AG09309 (cell line): ENCODE measurements around the gene OBP2B.

Experiments
- DNase-seq: peaks from one replicate; pipeline ENCODE4 v3.0.0-alpha.2; 2010; ENCODE audit warnings: low read depth
- H3K4me3 ChIP-seq: 2 replicates; pipeline ENCODE4 v1.5.1; 2011; ENCODE audit warnings: mild to moderate bottlenecking, low read depth, low read length, moderate library complexity; ENCODE audit not compliant: control insufficient read depth
- CTCF ChIP-seq: IDR thresholded peaks from 2 replicates; pipeline ENCODE4 v1.5.1; 2011; ENCODE audit warnings: mild to moderate bottlenecking, low read depth, low read length, inconsistent platforms; ENCODE audit not compliant: insufficient read depth, control insufficient read depth; ENCODE audit errors: missing control alignments

The OBP2B gene

GRCh38 chr9:133204993-133205336 is 4.1 kb downstream of the OBP2B start:
- no peak for DNase-seq
- no peak overlapping the region for H3K4me3 ChIP-seq
- no peak for TF ChIP-seq CTCF

- H3K4me3 ChIP-seq, result no peak overlapping the region
- DNase-seq, result no peak
- no peak for TF ChIP-seq CTCF
Observed at GRCh38 chr9:133204335-133204992, 4.6 kb downstream of the OBP2B start.

GRCh38 chr9:133203506-133204075 is 5.5 kb downstream of the OBP2B start:
- H3K4me3 ChIP-seq, result no peak overlapping the region
- DNase-seq, result no peak
- no peak for TF ChIP-seq CTCF

- no peak for TF ChIP-seq CTCF
- DNase-seq, result no peak
- no peak overlapping the region for H3K4me3 ChIP-seq
Observed at GRCh38 chr9:133202688-133203453, 6.2 kb downstream of the OBP2B start.

GRCh38 chr9:133202145-133202513 is 6.9 kb downstream of the OBP2B start:
- no peak overlapping the region for H3K4me3 ChIP-seq
- no peak for DNase-seq
- TF ChIP-seq CTCF, result no peak

- TF ChIP-seq CTCF, result no peak
- DNase-seq, result no peak
Observed at GRCh38 chr9:133201424-133202144, 7.5 kb downstream of the OBP2B start.

More at GRCh38 chr9:133201424-133202144, 7.5 kb downstream of the OBP2B start:
- no peak overlapping the region for H3K4me3 ChIP-seq
